DMS 273 (cell line): ENCODE data around the gene AQP12B.
A peak's percentile ranks its signal among the peaks of the same experiment; 100 is the strongest.
"Not testable (repeated sequence)": the region's sequence is repeated elsewhere in the genome, so short reads cannot be mapped to it uniquely, and the experiment has no call there.

Experiments
- DNase-seq: peaks from one replicate; lab custom pipeline; 2025; ENCODE audit not compliant: unreplicated experiment; lab: John Stamatoyannopoulos, UW

Gene AQP12B

GRCh38 chr2:240701736-240702639 lies 19.3 kb upstream of the AQP12B start:
- no peak for DNase-seq

GRCh38 chr2:240701091-240701735 lies 18.5 kb upstream of the AQP12B start:
- no peak for DNase-seq

DNA sequence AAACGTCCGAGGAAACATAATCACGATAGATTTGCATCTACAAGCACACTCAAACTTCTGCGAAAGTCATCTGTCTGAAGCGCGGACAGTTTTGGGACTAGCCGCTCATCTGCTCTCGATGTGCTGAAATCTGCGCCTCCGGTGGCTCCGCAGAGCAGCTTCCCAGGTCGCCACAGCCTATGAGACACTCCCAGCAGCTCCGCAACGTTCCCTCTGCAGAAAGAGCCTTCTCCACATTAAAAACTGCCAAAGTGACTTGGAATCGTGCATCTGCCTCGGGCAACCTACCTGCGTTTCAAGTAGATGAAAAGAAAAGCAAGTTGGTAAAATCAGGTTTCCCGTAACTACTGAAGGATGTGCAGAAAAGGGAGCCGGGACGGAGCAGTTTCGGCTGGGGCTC lies 17.9 kb upstream of the AQP12B start:
- DNase-seq, result not testable (repeated sequence)

- DNase-seq, result not testable (repeated sequence)
Observed at GRCh38 chr2:240699835-240700234, 17.1 kb upstream of the AQP12B start.

GRCh38 chr2:240698852-240699561 lies 16.3 kb upstream of the AQP12B start:
- not testable (repeated sequence) for DNase-seq

- DNase-seq, result not testable (repeated sequence)
Observed at GRCh38 chr2:240696469-240696868, 13.8 kb upstream of the AQP12B start.

DNA sequence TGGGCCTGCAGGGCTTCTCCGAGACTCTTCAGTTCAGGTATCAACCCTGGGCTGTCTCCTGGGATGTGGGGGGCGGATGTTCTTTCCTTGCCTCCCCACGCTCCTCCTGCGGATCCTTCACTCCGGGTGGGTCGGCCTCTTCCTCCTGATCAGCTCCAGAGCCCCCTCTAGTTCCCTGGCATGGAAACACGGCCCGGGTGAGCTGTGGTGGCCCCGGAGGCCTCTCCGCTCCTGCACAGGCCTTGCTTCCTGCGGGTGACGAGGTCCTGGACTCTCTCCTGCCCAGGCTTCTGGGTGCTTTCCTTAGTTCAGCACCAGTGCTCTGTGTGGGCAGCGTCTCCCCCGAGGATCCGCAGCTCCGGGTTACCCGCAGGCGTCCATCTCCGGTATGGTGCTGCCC lies 12.9 kb upstream of the AQP12B start:
- DNase-seq, result not testable (repeated sequence)

- not testable (repeated sequence) for DNase-seq
Observed at GRCh38 chr2:240694304-240694703, 11.6 kb upstream of the AQP12B start.

- DNase-seq, result not testable (repeated sequence)
Observed at GRCh38 chr2:240692583-240693561, 10.2 kb upstream of the AQP12B start.

DNA sequence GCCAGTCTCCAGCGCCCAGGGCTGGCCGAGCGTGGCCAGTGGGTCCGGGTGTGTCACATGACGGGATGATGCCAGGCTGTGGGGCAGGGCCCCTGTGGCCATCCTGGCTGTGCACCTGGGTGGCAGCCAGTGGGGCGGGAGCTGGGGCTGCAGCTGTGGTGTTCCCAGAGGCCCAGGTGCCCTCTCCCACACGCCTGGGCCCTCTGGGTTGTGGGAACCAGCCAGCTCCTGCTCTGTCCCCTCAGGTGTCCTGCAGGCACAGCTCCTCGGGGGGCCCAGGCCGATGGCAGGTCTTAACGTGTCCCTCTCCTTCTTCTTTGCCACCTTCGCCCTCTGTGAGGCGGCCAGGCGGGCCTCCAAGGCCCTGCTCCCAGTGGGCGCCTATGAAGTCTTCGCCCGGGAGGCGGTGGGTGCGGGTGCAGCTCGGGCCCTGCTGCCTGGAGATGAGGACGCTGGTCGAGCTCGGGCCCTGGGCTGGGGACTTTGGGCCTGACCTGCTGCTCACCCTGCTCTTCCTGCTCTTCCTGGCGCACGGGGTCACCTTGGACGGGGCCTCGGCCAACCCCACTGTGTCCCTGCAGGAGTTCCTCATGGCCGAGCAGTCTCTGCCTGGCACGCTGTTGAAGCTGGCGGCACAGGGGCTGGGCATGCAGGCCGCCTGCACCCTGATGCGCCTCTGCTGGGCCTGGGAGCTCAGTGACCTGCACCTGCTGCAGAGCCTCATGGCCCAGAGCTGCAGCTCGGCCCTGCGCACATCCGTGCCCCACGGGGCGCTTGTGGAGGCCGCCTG lies 9.1 kb upstream of the AQP12B start, which contains the start of gene AQP12A:
AQP12A (plus strand) TSS at position 236 of the 790 bp plus-strand sequence; CDS start at position 284, 48 bp downstream.
- DNase-seq, result not testable (repeated sequence)

DNA sequence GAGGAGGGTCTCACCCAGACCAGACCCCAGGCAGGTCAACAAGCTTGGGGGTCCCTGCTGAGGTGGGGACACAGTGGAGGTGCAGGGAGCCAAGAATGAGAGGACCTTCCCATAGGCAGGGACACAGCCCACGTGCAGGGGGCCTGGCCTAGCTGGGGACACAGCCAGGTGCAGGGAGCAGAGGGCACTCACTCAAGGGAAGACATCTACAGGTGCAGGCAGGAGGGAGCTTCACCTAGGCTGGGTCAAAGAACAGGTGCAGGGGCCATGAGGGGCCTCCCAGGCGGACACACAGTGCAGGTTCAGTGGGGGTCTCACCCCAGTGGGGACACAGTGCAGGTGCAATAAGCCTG lies 8.4 kb upstream of the AQP12B start:
- not testable (repeated sequence) for DNase-seq

DNA sequence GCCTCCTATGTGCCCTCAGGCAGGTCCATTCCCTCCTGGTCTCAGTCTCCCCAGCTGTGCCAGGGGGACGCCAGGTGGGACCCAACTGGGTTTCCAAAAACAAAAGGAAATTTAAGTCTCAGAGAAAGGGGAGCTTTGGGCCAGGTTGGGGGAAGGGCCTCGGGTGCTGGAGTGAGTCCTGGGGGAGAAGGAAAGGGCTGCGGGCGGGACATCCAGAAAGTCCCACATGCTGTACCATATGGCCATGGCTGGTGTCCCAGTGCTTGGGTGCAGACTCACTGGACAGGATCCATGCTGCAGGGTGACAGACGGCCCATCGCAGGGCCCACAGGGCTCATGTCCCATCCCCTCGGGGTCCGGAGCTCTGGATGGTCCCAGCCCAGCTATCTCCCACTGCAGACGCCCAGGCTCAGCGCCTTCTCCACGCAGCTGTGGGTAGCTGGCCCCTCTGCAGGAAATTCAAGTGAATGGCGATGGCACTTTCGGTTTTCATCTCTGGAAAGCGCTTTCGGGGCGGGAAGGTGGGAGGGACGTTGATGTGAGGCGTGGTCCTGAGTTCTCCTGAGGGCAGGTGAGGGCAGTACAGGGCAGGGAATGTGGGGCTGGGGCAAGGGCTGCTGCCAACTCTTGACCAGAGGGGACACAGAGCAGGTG lies 7.9 kb upstream of the AQP12B start:
- DNase-seq, result peak; percentile 67

GRCh38 chr2:240689975-240690374 lies 7.3 kb upstream of the AQP12B start:
- no peak for DNase-seq

- DNase-seq, result no peak
Observed at GRCh38 chr2:240688553-240688919, 5.9 kb upstream of the AQP12B start.

- DNase-seq, result no peak
Observed at GRCh38 chr2:240687741-240688552, 5.3 kb upstream of the AQP12B start.

DNA sequence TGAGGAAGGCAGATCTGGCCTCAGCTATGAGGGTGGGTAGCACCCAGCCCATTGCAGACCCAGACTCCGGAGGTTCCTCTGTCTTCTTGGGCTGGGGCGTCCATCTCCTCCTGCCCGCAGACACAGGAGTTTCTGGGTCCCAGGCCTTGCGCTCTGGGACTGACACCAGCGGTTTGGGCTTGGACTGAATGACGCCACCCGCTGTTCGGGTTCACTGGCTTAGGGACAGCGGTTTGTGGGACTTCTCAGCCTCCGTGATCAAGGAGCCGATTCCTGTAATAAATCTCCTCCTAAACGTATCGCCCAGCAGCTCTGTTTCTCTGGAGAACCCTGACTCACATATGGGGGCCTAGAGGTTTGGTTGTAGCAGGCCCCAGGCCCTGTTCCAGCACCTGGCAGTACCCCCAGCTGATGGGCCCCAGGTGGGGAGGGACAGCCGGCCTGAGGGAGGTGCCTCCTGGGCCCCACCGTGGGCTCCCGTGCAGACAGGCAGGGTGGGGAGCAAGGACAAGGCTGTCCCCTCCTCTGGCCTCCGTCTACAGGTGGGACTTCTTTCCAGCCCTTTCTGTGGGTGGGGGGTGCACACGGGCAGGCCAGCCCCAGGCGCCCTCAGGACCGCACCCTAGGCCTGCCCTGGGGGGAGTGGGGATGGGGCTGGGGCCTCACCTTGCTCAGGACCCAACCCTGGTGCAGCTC lies 4.5 kb upstream of the AQP12B start:
- DNase-seq, result no peak

GRCh38 chr2:240686460-240686859 lies 3.8 kb upstream of the AQP12B start:
- no peak for DNase-seq
